Left forelimb (tissue), 1 donor: ENCODE data around the gene CT45A6.
"Not testable (repeated sequence)": the region's sequence is repeated elsewhere in the genome, so short reads cannot be mapped to it uniquely, and the experiment has no call there.

ENCODE experiments used
- DNase-seq: peaks from one replicate; pipeline ENCODE4 v3.0.0-alpha.2; 2018; ENCODE audit warnings: low spot score

Gene CT45A6, protein sequence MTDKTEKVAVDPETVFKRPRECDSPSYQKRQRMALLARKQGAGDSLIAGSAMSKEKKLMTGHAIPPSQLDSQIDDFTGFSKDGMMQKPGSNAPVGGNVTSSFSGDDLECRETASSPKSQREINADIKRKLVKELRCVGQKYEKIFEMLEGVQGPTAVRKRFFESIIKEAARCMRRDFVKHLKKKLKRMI

DNA sequence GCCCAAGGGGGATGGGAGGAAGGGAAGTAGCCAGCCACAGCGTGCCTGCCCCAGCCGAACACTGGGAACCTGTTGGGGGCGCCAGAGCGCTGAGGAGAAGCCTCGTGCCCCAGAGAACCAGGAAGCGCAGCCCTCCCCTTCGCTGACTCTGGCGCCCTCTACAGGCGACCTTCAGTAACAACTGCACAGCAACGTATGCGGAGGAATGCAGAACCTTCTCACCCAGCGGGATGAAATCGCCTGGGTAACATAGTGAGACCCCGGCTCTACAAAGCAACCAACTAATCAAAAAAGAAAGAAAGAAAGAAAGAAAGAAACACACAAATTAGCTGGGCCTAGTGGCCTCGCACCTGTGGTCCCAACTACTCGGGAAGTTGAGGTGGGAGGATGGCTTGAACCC is at the start of gene CT45A6:
Gene CT45A6, minus strand, starts transcription at position 101 of the 400 bp plus-strand sequence. CDS start 3,794 bp downstream, outside the sequence.
- DNase-seq, result not testable (repeated sequence)

DNA sequence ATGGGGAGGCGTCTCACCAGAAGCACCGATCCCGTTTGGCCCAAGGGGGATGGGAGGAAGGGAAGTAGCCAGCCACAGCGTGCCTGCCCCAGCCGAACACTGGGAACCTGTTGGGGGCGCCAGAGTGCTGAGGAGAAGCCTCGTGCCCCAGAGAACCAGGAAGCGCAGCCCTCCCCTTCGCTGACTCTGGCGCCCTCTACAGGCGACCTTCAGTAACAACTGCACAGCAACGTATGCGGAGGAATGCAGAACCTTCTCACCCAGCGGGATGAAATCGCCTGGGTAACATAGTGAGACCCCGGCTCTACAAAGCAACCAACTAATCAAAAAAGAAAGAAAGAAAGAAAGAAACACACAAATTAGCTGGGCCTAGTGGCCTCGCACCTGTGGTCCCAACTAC is 34.6 kb upstream of the CT45A6 start, which contains the start of gene CT45A7:
Gene CT45A7, minus strand, starts transcription at position 101 of the 400 bp plus-strand sequence. CDS start 3,747 bp downstream, outside the sequence.
- DNase-seq, result not testable (repeated sequence)

GRCh38 chrX:135819912-135820311 is 17.3 kb upstream of the CT45A6 start, which contains the start of gene CT45A2:
Gene CT45A2, minus strand, starts transcription at chrX:135820012. Its CDS starts 3,747 bp downstream, at chrX:135816265.
- DNase-seq, result not testable (repeated sequence)

GRCh38 chrX:135785403-135785802 is 17.2 kb downstream of the CT45A6 start, which contains the start of gene CT45A5:
Gene CT45A5, minus strand, starts transcription at chrX:135785503. Its CDS starts 3,774 bp downstream, at chrX:135781729.
- DNase-seq, result not testable (repeated sequence)

GRCh38 chrX:135768091-135768490 is 34.5 kb downstream of the CT45A6 start, which contains the start of gene CT45A3:
Gene CT45A3, minus strand, starts transcription at chrX:135768191. Its CDS starts 3,747 bp downstream, at chrX:135764444.
- DNase-seq, result not testable (repeated sequence)

- DNase-seq, result not testable (repeated sequence)
Measured at GRCh38 chrX:135744739-135745138, 57.8 kb downstream of the CT45A6 start.
